Fibroblast of lung (primary cell): ENCODE measurements around the gene ASIC4. TPM values are rescaled to one million over a fixed set of nuclear protein-coding genes. Genes with fewer than 3 reads are reported as not detected.

Experiments
- DNase-seq, 2 donors: peaks; one replicate each; pipeline versions ENCODE4 v3.0.0 to v3.0.0-alpha.2; 2010; ENCODE audit warnings: low read depth in 2 of 2
- H2AFZ ChIP-seq: 2 replicates; pipeline ENCODE4 v1.5.1; 2012; ENCODE audit warnings: low read length, control low read depth, inconsistent platforms
- H3K27ac ChIP-seq: 2 replicates; pipeline ENCODE4 v1.5.1; 2011; ENCODE audit warnings: low read length, control low read depth; ENCODE audit not compliant: insufficient read depth
- H3K27me3 ChIP-seq: 2 replicates; pipeline ENCODE4 v1.5.1; 2011; ENCODE audit warnings: mild to moderate bottlenecking, low read length; ENCODE audit not compliant: control insufficient read depth, insufficient read depth
- H3K36me3 ChIP-seq: 2 replicates; pipeline ENCODE4 v1.5.1; 2011; ENCODE audit warnings: low read length; ENCODE audit not compliant: control insufficient read depth, insufficient read depth
- H3K4me1 ChIP-seq: 2 replicates; pipeline ENCODE4 v1.5.1; 2011; ENCODE audit warnings: low read length; ENCODE audit not compliant: control insufficient read depth, insufficient read depth; ENCODE audit errors: extremely low read depth
- H3K4me2 ChIP-seq: 2 replicates; pipeline ENCODE4 v1.5.1; 2011; ENCODE audit warnings: low read length, control low read depth; ENCODE audit not compliant: insufficient read depth; ENCODE audit errors: extremely low read depth
- H3K4me3 ChIP-seq, 4 experiments: fragments of 200-600 bp in 1 of 4; sonication (generic) in 1 of 4; replicated peaks in 1 of 4; 2 replicates each; pipeline ENCODE4 v1.5.1; 2011 to 2016; ENCODE audit warnings: low read length in 4 of 4, low read depth in 3 of 4, mild to moderate bottlenecking in 3 of 4, control low read depth in 2 of 4, inconsistent platforms in 1 of 4, mixed read lengths in 1 of 4; ENCODE audit not compliant: insufficient read depth in 1 of 4; ENCODE audit errors: control extremely low read depth in 1 of 4
- H3K79me2 ChIP-seq: 2 replicates; pipeline ENCODE4 v1.5.1; 2012; ENCODE audit warnings: mild to moderate bottlenecking, low read length, inconsistent platforms; ENCODE audit not compliant: control insufficient read depth, insufficient read depth
- H3K9ac ChIP-seq: 2 replicates; pipeline ENCODE4 v1.5.1; 2011; ENCODE audit warnings: mild to moderate bottlenecking, low read length, control low read depth; ENCODE audit not compliant: insufficient read depth
- H3K9me3 ChIP-seq: 2 replicates; pipeline ENCODE4 v1.5.1; 2012; ENCODE audit warnings: low read depth, low read length; ENCODE audit not compliant: control insufficient read depth, insufficient read depth
- H4K20me1 ChIP-seq: 2 replicates; pipeline ENCODE4 v1.5.1; 2011; ENCODE audit warnings: low read length; ENCODE audit not compliant: control insufficient read depth, insufficient read depth; ENCODE audit errors: extremely low read depth
- EZH2 ChIP-seq: IDR thresholded peaks from 2 replicates; pipeline ENCODE4 v1.5.1; 2012; ENCODE audit warnings: low read length, control low read depth, mild to moderate bottlenecking; ENCODE audit errors: missing control alignments
- polyA plus RNA-seq, 2 donors: library from polyadenylated mRNA; depleted of rRNA in 1 of 2; stranded (reverse) in 1 of 2; unstranded in 1 of 2; fragments of >200 nt; gene quantifications; 2 replicates each; pipeline ENCODE4 v1.2.1, GENCODE V29; 2011 to 2012; ENCODE audit warnings: missing spikeins in 1 of 2
- total RNA-seq: library from RNA; depleted of rRNA; stranded (reverse); fragments of >200 nt; gene quantifications from 2 replicates; pipeline ENCODE4 v1.2.1, GENCODE V29; 2014
- TF ChIP-seq, protein P1 (sequence below), 2 donors: IDR thresholded peaks in 1 of 2; conservative IDR thresholded peaks in 1 of 2; 1 replicate in 1 of 2; 2 replicates in 1 of 2; pipeline ENCODE4 v1.5.1; 2011 to 2012; ENCODE audit warnings: low read length in 2 of 2, control low read depth in 1 of 2, inconsistent platforms in 1 of 2, low read depth in 1 of 2, mild to moderate bottlenecking in 1 of 2

The ASIC4 gene
- total and polyA plus RNA-seq, 2 donors (not counting 1 experiment from before 2014, with no cell fraction given) = 0.33 TPM; not detected in 1

DNA sequence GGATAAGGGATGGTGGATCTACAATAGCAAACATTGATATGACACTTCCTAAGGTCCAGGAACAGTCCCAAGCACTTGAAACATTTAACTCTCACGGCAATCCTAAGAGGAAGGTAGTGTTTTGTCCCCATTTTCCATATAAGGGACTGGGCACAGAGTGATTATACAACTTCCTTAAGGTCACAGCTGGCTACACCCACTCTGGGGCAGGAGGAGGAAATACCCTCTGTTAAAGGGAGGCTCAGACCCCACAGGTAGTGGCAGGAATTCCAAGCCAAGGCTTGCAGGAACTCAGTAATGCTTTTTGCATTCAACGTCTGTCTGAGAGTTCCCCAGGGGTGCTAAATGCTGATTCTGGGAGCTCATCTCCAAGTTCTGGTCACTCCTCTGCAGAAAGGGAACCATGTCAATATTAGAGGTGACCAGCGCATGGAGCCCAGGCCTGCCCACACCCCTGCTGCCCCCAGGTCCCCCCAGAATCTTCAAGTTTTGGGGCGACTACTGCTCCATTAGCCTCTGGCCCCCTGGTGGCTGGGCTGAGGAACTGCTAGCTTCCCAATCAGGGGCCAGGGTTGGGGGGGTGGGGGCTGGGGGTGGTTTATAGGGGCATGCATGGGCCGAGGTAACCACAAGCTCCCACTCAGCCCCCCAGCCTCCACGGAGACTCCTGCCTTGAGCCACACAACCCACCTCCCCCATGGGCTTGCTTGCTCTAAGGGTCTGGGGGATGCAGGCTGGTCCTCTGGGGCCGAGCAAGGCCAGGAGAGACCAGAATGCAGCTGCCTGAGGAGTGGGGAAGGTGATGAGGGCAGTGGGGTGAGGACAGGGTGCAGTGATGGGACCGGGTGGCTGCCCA, 46.0 kb downstream of the ASIC4 start:
- TF ChIP-seq, protein P1, sequence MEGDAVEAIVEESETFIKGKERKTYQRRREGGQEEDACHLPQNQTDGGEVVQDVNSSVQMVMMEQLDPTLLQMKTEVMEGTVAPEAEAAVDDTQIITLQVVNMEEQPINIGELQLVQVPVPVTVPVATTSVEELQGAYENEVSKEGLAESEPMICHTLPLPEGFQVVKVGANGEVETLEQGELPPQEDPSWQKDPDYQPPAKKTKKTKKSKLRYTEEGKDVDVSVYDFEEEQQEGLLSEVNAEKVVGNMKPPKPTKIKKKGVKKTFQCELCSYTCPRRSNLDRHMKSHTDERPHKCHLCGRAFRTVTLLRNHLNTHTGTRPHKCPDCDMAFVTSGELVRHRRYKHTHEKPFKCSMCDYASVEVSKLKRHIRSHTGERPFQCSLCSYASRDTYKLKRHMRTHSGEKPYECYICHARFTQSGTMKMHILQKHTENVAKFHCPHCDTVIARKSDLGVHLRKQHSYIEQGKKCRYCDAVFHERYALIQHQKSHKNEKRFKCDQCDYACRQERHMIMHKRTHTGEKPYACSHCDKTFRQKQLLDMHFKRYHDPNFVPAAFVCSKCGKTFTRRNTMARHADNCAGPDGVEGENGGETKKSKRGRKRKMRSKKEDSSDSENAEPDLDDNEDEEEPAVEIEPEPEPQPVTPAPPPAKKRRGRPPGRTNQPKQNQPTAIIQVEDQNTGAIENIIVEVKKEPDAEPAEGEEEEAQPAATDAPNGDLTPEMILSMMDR (conservative IDR thresholded peaks at IDR 0.05 in 1 of 2, IDR thresholded peaks at IDR 0.05 in 1 of 2; ENCODE audit: low read depth in 1 of 2, low read length in 2 of 2) = peak; percentile 42 to 69
- no peak for TF ChIP-seq EZH2
- no peak overlapping the region for H3K27ac ChIP-seq
- DNase-seq = no peak
- no peak overlapping the region for H2AFZ ChIP-seq
- no peaks in the 10 kb centered on the region for H4K20me1 ChIP-seq
- H3K79me2 ChIP-seq = no peaks in the 10 kb centered on the region
- no peak overlapping the region for H3K4me2 ChIP-seq
- H3K4me1 ChIP-seq = no peaks in the 10 kb centered on the region
- H3K9me3 ChIP-seq = no peaks in the 10 kb centered on the region
- H3K9ac ChIP-seq = no peak overlapping the region
- H3K27me3 ChIP-seq = no peaks in the 10 kb centered on the region
- H3K36me3 ChIP-seq = no peaks in the 10 kb centered on the region
- no peak overlapping the region for H3K4me3 ChIP-seq

DNA sequence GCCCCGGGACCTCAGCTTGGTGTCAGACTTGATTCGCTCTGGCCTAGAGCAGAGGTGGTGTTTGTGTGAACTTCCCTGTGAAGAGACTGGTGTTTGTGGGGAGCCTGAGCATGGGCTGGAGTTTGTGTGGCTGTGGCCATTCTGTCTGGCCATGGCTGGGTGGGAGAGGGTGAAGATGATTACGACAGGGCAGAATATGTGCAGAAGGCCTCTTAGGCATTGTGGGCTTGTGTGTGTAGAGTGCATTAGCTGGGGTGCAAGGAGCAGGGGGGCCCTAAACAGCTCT, 46.6 kb downstream of the ASIC4 start:
- no peak overlapping the region for H3K4me2 ChIP-seq
- no peaks in the 10 kb centered on the region for H4K20me1 ChIP-seq
- no peak overlapping the region for H3K9ac ChIP-seq
- no peaks in the 10 kb centered on the region for H3K36me3 ChIP-seq
- no peak overlapping the region for H3K27ac ChIP-seq
- no peaks in the 10 kb centered on the region for H3K4me1 ChIP-seq
- DNase-seq = no peak
- no peaks in the 10 kb centered on the region for H3K79me2 ChIP-seq
- H3K9me3 ChIP-seq = no peaks in the 10 kb centered on the region
- no peak for TF ChIP-seq EZH2
- TF ChIP-seq, protein P1 (conservative IDR thresholded peaks at IDR 0.05 in 1 of 2, IDR thresholded peaks at IDR 0.05 in 1 of 2; ENCODE audit: low read depth in 1 of 2, low read length in 2 of 2) = peak in 1 of 2 donors; percentile 9
- no peak overlapping the region for H3K4me3 ChIP-seq
- no peak overlapping the region for H2AFZ ChIP-seq
- no peaks in the 10 kb centered on the region for H3K27me3 ChIP-seq

DNA sequence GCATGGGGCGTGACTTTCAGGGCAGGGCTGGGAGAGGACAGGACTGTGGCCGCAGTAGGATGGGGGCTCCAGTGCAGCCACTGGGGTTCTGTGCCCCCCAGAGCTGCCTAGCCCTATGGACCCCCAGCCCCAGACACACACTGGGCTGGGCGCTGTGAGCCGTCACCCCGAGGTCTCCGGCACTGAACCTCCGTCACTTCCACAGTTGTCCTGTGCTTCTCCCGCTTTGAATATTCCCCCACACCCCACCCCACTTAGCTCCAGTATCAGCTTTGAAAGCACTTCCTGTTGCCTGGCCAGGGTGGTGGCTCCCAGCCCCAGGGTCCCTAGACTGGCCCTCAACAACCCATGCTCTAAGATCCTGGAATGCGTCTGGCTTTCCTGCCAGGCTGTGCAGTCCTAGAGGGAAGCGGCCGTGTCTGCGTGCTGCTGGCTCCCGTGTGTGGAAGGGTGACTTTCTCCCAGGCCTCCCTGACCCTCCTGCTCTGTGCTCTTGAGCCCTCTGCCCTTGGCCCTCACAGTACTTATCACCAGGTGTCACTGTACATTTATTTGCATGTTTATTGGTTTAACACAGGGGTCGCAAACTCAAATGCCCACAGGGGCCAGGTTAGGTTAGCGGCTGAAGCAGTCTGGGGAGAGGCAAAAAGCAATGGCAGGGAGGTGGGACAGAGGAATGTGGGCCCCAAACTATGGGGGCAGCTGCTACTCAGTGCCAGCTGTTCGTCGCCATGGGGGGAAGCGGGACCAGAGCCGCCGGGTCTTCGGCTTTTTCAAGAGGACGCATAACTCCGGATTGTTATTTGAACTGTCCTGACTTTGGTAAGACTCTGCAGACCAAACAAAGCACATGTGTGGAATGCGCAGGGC, 47.1 kb downstream of the ASIC4 start:
- no peak overlapping the region for H2AFZ ChIP-seq
- no peak for DNase-seq
- no peak overlapping the region for H3K27ac ChIP-seq
- no peaks in the 10 kb centered on the region for H3K27me3 ChIP-seq
- H3K36me3 ChIP-seq = no peaks in the 10 kb centered on the region
- H3K4me3 ChIP-seq = no peak overlapping the region
- H3K79me2 ChIP-seq = no peaks in the 10 kb centered on the region
- no peak overlapping the region for H3K9ac ChIP-seq
- no peak overlapping the region for H3K4me2 ChIP-seq
- no peaks in the 10 kb centered on the region for H3K4me1 ChIP-seq
- no peaks in the 10 kb centered on the region for H3K9me3 ChIP-seq
- TF ChIP-seq EZH2 = no peak
- TF ChIP-seq, protein P1 (conservative IDR thresholded peaks at IDR 0.05 in 1 of 2, IDR thresholded peaks at IDR 0.05 in 1 of 2; ENCODE audit: low read depth in 1 of 2, low read length in 2 of 2) = no peak
- H4K20me1 ChIP-seq = no peaks in the 10 kb centered on the region
